Right forelimb (tissue), 1 donor: ENCODE data around the gene RGS11.
"Not testable (repeated sequence)": the region's sequence is repeated elsewhere in the genome, so short reads cannot be mapped to it uniquely, and the experiment has no call there.

Experiments
- DNase-seq: peaks from one replicate; pipeline ENCODE4 v3.0.0-alpha.2; 2018

RGS11 gene

DNA sequence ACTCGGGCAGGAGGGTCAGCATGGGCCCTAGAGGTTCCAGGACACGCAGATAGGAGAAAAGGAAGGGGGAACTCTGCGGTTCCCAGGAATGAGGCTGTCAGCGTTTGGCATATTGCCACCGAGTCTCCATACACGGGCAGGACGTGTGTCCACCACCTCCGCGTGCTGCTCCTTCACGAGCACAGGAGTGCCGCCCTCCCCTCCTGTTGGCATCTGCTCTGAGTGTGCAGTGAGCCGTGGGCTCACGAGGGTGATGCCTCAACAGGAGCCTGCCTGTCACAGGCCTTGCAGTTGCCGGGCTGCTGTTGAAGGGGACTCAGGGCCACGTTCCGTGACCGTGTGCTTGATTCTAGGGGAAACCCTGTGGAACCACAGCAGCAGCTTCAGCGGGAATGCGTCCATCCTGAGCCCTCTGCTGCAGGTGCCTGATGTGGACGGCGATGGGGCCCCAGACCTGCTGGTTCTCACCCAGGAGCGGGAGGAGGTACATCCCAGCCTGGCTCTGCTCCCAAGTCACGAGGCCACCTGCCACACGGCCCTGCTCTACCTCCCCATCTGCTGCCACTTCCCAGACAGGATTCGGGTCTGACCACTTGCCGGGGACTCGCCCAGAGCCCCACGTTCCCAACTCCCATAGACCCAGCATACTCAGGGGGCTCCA is 14.6 kb downstream of the RGS11 start:
- DNase-seq: no peak

DNA sequence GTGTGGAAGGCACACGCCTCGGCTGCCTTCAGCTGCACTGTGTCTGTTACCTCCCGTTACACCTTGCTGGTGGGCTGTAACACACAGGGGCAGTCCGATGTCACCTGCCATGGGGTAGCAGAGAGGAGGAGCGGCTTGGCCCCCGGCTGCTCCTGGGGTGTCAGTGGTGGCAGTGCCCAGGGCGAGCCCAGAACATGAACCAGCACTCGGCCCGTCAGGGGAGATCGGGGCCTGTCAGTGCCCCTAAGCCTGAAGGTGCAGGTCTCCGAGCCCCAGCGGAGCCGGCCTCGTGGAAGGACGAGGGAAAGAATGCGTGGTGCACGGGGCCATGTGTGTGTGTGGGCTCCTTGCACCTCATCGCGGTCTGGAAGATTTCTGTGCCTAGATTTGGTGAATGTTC is 15.4 kb downstream of the RGS11 start:
- DNase-seq: no peak

DNA sequence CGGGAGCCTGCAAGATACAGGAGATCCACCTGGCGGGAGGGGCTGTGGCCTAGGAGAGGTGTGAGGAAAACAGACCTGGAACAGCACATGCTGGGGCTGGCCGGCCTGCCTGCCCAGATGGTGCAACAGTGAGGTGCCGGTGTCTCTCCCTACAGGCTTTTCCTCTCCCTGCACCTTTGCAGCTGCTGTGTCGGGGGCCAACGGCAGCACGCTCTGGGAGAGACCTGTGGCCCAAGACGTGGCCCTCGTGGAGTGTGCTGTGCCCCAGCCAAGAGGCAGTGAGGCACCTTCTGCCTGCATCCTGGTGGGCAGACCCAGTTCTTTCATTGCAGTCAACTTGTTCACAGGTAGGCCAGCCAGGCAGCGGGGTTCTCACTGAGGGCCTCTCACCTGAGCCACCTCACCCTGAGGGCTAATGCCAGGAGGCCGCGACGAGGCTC is 15.9 kb downstream of the RGS11 start:
- DNase-seq: no peak

DNA sequence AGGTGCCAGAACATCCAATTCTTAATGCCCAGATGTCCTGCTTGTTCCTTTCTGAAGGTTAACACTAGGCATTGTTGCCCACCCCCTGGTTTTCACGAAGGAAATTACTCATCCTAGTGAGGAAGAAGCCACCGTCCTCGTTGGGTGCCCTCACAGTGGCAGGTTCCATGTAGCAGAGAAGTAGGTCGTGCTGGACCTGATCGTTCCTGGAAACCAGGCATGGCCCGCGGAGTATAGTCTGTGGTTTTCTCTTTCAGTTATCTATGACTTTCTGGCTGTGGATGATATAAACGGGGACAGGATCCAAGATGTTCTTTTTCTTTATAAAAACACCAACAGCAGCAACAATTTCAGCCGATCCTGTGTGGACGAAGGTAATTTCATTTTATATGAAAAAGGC is 16.5 kb downstream of the RGS11 start:
- no peak for DNase-seq

DNA sequence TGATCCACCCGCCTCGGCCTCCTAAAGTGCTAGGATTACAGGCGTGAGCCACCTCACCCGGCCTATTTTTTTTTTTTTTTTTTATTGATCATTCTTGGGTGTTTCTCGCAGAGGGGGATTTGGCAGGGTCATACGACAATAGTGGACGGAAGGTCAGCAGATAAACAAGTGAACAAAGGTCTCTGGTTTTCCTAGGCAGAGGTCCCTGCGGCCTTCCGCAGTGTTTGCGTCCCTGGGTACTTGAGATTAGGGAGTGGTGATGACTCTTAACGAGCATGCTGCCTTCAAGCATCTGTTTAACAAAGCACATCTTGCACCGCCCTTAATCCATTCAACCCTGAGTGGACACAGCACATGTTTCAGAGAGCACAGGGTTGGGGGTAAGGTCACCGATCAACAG is 17.7 kb downstream of the RGS11 start:
- not testable (repeated sequence) for DNase-seq

DNA sequence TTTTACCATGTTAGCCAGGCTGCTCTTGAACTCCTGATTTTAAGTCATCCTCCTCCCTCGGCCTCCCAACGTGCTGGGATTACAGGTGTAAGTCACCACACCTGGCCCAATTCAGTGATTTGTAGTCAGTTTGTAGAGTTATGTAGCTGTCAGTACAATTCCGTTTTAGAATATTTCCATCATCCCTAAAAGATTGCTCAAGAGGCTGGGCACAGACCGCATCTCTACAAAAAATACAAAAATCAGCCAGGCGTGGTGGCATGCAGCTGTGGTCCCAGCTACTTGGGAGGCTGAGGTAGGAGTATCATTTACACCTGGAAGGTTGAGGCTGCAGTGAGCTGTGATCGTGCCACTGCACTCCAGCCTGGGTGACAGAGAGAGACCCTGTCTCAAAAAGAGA is 20.6 kb downstream of the RGS11 start:
- DNase-seq: no peak

DNA sequence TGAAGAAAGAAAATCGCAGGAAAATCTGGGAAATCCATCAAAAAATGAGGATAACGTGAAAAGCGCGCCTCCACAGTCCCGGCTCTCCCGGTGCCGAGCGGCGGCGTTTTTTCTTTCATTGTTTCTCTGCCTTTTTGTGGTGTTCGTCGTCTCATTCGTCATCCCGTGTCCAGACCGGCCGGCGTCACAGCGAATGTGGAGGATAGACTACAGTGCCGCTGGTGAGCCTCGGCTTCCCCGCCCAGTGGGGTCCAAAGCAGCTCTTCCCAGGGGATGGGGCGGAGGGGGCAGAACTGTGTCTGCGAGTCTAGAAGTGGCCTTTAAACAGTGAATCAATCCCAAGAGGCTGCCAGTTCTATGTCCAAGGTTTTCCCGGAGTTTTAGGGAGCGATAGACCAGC is 21.3 kb downstream of the RGS11 start:
- DNase-seq: no peak

DNA sequence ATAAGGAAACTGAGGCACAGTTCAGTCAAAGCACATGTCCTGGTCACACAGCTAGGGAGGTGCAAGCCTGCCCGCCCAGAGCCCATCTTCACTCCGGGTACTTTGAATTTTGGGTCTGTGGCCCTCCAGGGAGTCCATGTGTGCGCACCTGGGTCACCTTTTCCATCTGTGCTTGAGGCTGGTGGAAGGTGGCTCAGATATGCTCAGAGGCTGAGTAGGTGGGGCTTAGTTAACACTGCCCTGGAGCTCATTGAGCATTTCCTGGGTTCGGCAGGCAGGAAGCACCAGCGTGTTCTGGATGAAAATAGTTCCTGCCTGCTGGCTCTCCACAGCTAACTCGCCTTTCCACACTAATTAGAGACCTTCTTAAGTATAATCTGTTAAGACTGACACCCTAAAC is 21.9 kb downstream of the RGS11 start:
- no peak for DNase-seq

DNA sequence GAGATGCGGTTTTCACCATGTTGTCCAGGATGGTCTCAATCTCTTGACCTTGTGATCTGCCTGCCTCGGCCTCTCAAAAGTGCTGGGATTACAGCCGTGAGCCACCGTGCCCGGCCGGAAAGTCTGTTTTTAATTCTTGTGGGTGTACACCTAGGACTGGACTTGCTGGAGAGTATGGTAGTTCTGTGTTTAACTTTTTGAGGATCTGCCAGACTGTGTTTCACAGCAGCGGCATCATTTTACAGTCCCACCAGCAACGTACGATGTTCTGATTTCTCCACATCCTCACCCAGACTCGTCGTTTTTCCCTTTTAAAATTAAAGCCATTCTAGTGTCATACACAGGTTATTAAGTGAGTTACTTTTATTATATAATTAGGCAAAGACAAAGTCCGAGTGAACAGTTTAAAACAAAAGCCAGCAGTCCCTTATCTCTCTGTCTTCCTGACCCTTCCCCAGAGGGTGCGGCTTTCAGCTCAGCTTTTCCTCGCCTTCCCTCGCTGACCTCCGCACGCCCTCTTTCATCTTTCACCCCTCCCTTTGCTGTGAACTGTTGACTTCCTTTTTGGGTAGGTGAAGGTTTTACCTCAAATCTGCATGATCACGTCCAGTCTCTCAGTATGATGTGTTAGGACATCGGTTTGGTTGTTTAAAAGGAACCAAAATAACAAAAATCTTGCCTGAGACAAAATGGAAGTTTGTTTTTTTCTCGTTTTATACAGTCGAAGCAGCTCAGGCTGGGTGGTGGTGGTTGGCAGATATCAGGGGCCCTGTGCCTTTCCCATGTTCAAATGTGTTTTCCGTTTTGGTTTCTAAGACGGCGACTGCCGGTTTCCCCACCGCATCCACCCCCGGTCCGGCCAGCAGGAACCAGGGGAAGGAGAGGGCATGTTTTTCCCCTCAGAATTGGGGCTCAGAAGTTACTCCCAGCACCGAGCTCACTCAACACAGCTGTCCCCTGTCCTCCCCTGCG is 23.1 kb downstream of the RGS11 start:
- no peak for DNase-seq

DNA sequence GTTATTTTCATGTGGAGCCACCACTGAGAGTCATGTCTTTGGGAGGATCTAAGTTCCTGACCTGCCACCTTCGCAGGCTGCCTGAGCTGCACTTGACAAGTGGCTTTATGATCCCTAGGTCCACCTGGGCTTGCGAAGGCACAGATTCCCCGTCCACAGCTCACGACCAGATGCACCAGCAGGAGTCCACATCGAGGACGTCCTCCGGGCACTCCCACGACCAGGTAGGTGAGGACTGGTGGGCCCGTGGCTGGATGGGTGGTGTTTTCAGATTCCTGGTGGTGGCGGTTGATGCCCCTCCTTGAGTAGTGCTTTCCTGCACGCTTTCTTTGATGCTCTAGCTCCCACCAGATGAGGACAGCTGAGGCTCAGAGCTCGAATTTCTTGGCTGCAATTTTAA is 26.3 kb downstream of the RGS11 start:
- no peak for DNase-seq

DNA sequence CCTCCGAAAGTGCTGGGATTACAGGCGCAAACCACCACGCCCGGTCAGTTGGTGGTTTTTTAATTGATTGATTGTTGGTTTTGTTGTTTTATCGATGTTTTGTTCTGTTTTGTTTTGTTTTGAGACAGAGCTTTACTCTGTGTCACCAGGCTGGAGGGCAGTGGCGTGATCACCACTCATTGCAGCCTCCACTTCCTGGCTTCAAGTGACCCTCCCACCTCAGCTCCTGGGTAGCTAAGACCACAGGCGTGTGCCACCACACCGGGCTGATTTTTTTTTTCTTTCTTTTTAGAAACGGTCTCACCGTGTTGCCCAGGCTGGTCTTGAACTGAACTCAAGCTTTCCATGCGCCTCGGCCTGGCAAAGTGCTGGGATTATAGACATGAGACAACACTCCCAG is 28.7 kb downstream of the RGS11 start:
- no peak for DNase-seq

DNA sequence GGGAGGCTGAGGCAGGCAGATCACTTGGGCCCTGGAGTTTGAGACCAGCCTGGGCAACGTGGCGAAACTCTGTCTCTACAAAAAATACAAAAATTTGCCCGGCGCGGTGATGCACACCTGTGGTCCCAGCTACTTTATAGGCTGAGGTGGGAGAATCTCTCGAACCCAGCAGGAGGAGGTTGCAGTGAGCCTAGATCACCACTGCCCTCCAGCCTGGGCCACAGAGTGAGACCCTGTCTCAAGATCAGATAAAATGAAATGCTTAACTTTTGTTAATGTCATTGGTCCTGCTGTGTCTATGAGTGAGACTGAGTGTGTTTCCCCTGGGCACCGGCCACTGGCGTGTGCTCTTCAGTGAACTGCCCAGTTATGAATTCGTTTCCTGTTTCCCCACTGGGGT is 30.6 kb downstream of the RGS11 start:
- no peak for DNase-seq

DNA sequence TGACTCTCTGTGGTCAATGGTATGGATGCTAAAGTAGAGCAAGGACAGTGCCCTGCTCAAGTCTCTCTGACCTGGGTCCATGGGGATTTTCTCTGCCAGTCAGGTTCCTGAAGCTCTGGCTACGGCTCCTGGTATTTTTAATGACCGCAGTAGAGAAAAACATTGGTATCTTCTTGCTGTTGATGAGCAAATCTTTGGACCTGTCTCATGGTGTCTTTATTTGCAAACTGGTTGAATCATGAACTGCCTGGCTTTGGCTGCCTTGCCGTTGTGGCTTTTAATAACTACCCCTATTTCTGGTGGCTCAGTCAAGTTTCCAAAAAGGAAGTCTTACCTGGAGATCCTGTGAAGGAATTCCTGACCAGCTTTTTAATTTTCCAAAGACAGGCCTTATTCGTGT is 32.4 kb downstream of the RGS11 start:
- no peak for DNase-seq

DNA sequence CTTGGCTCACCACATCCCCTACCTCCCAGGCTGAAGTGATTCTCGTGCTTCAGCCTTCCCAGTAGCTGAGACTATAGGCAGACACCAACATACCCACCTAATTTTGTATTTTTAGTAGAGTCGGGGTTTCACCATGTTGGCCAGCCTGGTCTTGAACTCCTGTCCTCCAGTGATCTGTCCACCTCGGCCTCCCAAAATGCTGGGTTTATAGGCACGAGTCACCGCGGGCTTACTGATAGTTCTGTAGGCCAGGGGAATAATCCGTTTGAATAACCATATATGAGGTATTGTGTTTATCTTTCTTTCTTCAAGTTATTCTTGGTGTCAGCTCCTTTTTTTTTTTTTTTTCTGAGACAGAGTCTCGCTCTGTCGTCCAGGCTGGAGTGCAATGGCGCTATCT is 33.5 kb downstream of the RGS11 start:
- no peak for DNase-seq

DNA sequence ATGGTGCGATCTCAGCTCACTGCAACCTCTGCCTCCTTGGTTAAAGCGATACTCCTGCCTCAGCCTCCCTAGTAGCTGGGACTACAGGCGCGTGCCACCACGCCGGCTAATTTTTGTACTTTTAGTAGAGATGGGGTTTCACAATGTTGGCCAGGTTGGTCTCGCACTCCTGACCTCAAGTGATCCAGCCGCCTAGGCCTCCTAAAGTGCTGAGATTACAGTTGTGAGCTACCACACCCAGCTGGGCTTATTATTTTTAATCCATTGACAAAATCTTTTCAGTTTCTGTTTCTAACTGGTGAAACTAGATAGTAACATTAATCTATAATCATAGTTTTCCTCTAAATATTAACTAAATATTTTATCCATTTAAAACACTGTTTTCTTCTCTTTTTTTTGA is 35.2 kb downstream of the RGS11 start:
- no peak for DNase-seq

DNA sequence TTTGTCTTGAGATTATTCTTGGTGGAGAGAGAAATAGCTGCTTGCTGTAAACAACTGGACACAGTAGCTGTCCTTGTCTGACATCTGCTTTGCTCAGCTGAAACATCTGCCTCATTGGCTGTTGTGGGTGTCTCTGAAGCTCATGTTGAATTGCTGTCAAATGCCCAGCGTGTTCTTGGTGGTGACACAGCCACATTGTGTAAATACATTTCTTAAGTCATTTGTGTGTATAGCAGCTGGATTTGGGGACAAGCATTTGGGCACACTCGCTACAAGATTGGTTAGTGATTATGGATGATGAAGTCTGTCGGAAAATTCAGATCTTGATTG is 35.8 kb downstream of the RGS11 start:
- no peak for DNase-seq

DNA sequence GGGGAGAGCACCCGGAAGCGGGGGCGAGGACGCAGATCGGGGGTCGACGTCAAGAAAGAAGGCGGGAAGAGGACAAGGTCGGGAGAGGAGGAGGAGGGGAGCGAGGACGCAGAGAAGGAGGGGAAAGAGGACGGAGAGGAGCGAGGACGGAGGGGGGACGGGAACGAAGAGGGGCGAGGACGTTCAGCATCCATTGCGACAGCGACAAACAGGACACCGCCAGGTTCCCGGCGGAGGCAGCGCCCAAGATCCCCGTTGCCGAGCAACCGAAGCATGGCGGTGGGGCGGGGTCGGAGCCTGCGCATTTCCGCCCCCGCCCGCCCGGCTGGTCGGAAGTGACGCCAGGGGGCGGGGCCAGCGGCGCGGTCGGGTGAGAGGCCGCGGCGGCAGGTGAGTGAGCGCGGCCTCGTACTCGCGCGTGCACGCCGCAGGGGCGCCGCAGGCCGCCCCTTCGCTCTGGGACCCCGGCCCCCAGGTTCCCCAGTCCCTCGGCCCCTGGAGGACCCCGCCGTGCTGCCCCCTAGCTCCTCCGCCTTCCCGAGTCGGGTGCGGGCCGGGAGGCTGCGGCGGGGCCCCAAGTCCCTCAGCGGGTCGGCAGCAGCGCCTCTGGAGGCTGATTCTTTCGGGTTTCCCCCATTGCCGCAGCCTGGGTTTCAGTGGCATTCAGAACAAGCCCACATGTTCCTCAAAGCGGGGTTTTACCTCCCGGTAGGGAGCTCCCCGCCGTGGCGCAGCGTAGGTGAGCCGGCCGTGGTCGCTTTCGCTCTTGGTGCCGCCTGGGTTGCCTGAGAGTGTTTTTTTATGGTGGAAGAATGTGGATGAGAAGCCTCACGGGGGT is 41.1 kb downstream of the RGS11 start, which contains the start of gene FAM234A:
TSS of gene FAM234A (plus strand) at position 354 of the 838 bp plus-strand sequence. CDS start 19,593 bp downstream, outside the sequence.
- DNase-seq: peak; percentile 94

DNA sequence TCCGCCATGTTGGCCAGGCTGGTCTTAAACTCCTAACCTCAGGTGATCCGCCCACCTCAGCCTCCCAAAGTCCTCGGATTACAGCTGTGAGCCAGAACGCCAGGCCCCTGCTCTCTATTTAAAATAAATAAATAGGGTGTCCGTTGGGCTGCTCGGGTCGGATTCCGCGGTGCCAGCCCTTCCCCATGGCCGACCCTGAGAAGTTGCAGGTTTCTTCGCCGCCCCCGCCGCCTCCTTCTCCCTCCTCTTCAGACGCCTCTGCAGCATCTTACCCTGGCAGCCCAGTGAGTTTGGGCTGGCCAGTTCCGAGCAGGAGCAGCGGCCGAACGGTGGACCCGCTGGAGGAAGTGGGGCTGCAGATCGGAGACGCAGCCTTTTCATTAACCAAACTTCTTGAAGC is 44.8 kb downstream of the RGS11 start:
- DNase-seq: no peak

DNA sequence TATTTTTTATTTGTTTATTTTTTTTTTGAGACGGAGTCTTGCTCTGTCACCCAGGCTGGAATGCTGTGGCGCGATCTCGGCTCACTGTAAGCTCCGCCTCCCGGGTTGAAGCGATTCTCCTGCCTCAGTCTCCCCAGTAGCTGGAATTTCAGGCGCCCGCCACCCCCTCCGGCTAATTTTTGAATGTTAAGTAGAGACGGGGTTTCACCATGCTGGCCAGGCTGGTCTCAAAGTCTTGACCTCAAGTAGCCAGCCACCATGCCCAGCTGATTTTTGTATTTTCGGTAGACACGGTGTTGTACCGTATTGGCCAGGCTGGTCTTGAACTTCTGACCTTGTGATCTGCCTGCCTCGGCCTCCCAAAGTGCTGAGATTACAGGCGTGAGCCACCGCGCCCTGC is 45.4 kb downstream of the RGS11 start:
- not testable (repeated sequence) for DNase-seq

DNA sequence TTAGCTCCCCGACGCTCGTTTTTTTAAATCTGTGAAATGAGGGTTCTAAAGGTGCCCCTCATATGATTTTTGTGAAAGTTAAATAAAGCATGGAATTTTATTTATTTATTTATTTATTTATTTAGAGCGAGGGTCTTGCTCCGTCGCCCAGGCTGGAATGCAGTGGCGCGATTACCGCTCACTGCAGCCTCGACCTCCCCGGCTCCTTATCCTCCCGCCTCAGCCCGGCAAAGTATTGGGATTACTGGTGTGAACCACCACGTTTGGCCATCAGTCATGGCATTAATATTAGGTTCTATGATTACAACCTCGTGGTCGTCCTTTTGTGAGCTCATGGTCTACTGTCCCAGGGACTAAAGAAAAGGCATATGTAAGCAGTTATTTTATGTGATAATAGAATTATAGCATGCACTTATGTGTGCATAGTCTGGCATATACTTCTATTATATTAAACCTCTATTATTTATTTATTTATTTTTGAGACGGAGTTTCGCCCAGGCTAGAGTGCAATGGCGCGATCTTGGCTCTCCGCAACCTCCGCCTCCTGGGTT is 45.9 kb downstream of the RGS11 start:
- no peak for DNase-seq

DNA sequence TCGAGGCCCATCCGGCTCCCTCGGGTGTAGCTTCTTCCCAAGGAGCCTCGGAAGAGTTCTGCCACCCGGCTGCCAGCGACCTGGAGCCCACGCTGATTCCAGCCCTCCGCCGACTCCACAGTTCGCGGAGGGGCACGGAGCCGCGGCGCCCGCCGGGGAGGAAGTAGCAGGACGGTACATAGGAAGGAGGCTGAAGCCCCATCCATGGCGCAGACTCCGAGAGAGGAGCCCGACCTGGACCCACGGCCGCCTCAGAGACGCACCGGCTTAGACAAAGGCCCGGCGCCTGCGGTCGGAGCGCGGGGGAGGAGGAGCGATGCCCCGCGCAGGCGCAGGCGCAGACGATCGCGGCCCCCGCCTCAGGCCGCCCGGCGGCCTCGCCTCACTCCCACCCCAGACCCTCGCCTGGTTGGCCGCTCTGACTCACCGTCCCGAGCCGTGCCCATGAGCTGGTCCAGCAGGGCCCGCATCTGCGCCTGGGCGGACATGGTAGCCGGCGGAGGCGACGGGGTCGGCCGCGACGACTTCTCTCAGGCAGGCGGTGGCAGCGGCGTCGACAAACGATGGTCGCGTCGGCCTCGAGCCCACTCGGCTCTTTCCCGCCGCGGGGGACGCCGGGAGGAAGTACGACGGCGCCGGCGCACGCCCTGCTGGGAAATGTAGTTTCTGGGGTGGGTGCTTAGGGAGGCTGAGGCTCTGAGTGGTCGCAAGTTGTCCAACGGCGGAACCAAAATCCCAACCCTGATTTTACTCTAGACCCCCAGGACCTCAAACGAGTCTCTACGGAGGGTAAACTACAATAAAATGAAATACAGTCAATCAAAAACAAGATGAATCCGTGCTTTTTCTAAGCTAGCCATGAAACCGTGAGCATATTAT is 46.7 kb downstream of the RGS11 start, which contains the start of gene LUC7L:
TSS of gene LUC7L (minus strand) at position 598 of the 879 bp plus-strand sequence. CDS start at position 488, 110 bp downstream.
- peak; percentile 94 for DNase-seq
